BLaER1 (cell line): Measurements from ENCODE around the gene TMEM184A.
A peak's percentile ranks its signal among the peaks of the same experiment; 100 is the strongest.

ENCODE experiments used
- H3K27ac ChIP-seq: shearing (Covaris generic); formaldehyde crosslinking; 2 replicates; pipeline ENCODE4 v1.8.1; 2022
- H3K27me3 ChIP-seq: shearing (Covaris generic); formaldehyde crosslinking; 2 replicates; pipeline ENCODE4 v1.8.1; 2022
- H3K36me3 ChIP-seq: shearing (Covaris generic); formaldehyde crosslinking; 2 replicates; pipeline ENCODE4 v1.8.1; 2022
- H3K4me1 ChIP-seq: shearing (Covaris generic); formaldehyde crosslinking; 2 replicates; pipeline ENCODE4 v1.8.1; 2022
- H3K4me2 ChIP-seq: shearing (Covaris generic); formaldehyde crosslinking; 2 replicates; pipeline ENCODE4 v1.8.1; 2022
- H3K4me3 ChIP-seq: shearing (Covaris generic); formaldehyde crosslinking; 2 replicates; pipeline ENCODE4 v1.8.1; 2022
- H3K9ac ChIP-seq: shearing (Covaris generic); formaldehyde crosslinking; 2 replicates; pipeline ENCODE4 v1.8.1; 2022
- H3K9me3 ChIP-seq: shearing (Covaris generic); formaldehyde crosslinking; 2 replicates; pipeline ENCODE4 v1.8.1; 2022
- H4K20me1 ChIP-seq: shearing (Covaris generic); formaldehyde crosslinking; 2 replicates; pipeline ENCODE4 v1.8.1; 2022
- Cebpa-rat ChIP-seq: shearing (Covaris generic); IDR thresholded peaks from 2 replicates; pipeline ENCODE4 v1.8.1; 2022

TMEM184A gene

GRCh38 chr7:1535701-1536454 is 20.1 kb downstream of the TMEM184A start:
- Histone ChIP-seq H3K4me2 (peak overlapping the region; percentile 28; the same call in 1 of the 2 replicates), H3K4me1 (peaks cover 88% of the 10 kb centered on the region), H3K9ac (no peak overlapping the region), H4K20me1 (peaks cover 97% of the 10 kb centered on the region), H3K9me3 (no peaks in the 10 kb centered on the region), H3K27me3 (no peaks in the 10 kb centered on the region), H3K36me3 (peaks cover 68% of the 10 kb centered on the region), H3K27ac (no peak overlapping the region), H3K4me3 (no peak overlapping the region)
- no peak for TF ChIP-seq Cebpa-rat

- Histone ChIP-seq H3K27me3 (no peaks in the 10 kb centered on the region), H3K36me3 (peaks cover 61% of the 10 kb centered on the region), H3K4me3 (no peak overlapping the region), H3K4me2 (peak overlapping the region; percentile 97; the same call in 1 of the 2 replicates), H3K9ac (no peak overlapping the region), H3K4me1 (peaks cover 84% of the 10 kb centered on the region), H3K27ac (peak overlapping the region; percentile 44; the same call in 1 of the 2 replicates), H4K20me1 (peaks cover 90% of the 10 kb centered on the region), H3K9me3 (no peaks in the 10 kb centered on the region)
- TF ChIP-seq Cebpa-rat, result no peak
Measured at GRCh38 chr7:1535100-1535458, 20.9 kb downstream of the TMEM184A start.

DNA sequence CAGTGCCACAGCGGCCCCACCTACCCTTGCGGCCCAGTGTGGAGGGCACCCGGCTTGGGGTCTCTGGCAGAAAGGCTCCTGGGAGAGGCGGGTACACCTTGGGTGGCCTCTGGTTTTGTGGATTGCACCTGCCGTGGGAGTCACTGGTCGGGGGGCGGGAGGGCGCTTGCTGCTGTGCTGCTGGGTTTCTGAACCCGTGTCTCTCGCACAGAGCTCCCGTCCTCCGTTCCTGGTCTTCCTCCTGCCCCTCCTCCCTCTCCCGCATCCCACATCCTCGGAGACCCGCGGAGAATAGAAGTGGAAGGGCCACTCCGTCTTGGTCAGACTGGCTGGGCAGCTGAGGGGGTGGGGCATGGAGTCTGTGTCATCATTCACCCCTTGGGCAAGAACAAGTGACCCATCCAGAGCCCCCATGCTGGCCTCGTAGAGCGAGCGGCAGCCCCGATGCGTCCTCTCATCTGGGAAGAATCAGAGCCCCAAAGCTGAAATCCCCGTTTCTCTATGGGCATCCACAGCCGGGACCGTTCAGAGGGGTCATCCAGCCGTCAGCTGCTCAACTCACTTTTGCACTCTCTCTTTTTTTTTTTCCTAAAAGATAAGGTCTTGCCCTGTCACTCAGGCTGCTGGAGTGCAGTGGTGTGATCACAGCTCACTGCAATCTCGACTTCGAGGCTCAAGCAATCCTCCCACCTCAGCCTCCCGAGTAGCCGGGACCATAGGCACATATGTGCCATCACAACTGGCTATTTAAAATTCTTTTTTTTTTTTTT is 21.5 kb downstream of the TMEM184A start:
- H3K36me3 ChIP-seq, result peaks cover 55% of the 10 kb centered on the region
- no peak overlapping the region for H3K4me3 ChIP-seq
- peak overlapping the region; percentile 91; the same call in 1 of the 2 replicates for H3K9ac ChIP-seq
- no peaks in the 10 kb centered on the region for H3K27me3 ChIP-seq
- peaks cover 84% of the 10 kb centered on the region for H3K4me1 ChIP-seq
- peak overlapping the region; percentile 44; the same call in 1 of the 2 replicates for H3K27ac ChIP-seq
- H4K20me1 ChIP-seq, result peaks cover 84% of the 10 kb centered on the region
- TF ChIP-seq Cebpa-rat, result no peak
- H3K4me2 ChIP-seq, result peak overlapping the region; percentile 97
- no peaks in the 10 kb centered on the region for H3K9me3 ChIP-seq

DNA sequence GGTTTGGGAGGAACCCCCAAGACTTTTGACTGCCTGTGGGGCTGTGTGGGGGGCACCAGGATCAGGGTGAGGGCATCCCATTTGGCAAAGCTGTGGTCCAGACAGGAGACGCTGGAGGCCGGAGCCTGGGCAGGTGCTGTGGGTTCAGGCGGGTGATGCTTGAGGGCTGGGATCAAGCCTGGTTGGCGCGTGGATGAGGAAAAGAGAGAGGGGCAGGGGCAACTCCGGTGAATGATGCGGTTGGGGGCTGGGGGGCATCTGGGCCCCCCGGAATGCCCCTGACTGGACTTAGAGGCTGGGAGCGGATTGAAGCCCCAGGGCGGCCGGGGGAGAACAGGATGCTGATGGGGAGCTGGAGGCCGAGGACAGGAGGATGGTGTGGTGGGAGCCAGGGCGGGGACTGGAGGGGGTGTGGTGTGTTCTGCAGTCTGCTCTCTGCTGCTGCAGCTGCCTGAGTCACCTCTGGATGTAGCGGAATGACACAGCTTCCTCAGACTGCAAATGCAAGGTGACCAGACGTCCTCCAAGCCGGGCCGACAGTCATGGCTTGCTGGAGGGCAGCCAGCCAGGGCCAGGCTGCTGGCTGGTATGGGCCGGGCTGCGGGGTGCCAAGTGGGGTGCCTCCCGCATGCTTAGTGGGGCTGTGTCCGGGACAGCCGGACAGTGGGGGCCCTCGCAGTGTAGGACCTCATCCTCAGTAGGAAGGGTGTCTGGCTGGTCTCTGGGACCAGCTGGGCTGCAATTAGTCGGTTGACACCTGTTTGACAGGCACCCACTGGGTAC is 22.3 kb downstream of the TMEM184A start:
- H3K4me2 ChIP-seq, result peak overlapping the region; percentile 97
- H3K4me3 ChIP-seq, result peak overlapping the region; percentile 94

GRCh38 chr7:1533255-1533546 is 22.8 kb downstream of the TMEM184A start:
- Histone ChIP-seq H3K4me2 (peak overlapping the region; percentile 97), H3K4me3 (peak overlapping the region; percentile 94), H3K36me3 (peaks cover 44% of the 10 kb centered on the region), H3K9me3 (no peaks in the 10 kb centered on the region), H3K27me3 (no peaks in the 10 kb centered on the region), H3K4me1 (peaks cover 84% of the 10 kb centered on the region), H3K27ac (peak overlapping the region; percentile 92), H4K20me1 (peaks cover 71% of the 10 kb centered on the region), H3K9ac (peak overlapping the region; percentile 91)
- TF ChIP-seq Cebpa-rat, result no peak

More for the DNA sequence above, 22.3 kb downstream of the TMEM184A start:
- peaks cover 76% of the 10 kb centered on the region for H4K20me1 ChIP-seq
- no peak for TF ChIP-seq Cebpa-rat
- no peaks in the 10 kb centered on the region for H3K9me3 ChIP-seq
- peaks cover 84% of the 10 kb centered on the region for H3K4me1 ChIP-seq
- no peaks in the 10 kb centered on the region for H3K27me3 ChIP-seq
- peak overlapping the region; percentile 91 for H3K9ac ChIP-seq
- peaks cover 47% of the 10 kb centered on the region for H3K36me3 ChIP-seq
- peak overlapping the region; percentile 92 for H3K27ac ChIP-seq

DNA sequence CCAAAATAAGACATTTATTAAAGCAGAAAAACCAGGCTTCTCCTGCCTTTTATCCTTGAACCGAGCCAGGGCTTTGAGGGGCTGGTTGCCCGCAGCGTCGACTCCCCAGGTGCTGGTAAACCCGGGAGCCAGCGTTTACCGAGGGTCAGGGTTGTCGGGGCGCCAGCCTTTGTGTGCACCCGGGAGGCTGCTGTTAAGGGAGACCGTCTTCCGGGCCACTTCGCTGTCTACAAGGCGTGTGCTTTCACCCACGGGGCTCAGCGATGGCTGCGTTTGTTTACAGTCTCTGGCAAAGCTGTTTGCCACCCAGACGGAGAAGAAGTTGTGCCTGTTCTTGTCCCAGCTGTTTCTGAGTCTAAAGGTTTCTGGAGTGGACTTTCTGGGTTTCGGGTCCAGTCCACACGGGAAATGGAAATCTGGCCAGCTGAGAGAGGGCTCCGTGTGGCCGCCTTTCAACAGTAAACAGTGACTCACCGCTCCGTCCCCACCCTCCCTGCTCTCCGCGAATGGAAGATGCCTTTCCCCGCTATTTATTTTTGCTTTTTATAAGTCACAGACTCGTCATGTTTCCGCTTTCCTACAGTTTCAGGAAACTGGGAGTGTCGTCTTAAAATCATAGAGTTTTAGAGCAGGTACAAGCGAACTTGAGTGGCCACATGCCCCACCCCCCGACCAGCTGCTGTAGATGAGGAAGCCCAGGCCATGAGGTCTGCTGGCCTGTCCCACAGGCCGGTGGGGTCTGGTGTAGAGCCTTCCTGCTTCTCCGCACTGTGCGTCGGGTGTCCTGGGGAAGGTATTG is 23.4 kb downstream of the TMEM184A start:
- Histone ChIP-seq H3K4me2 (peak overlapping the region; percentile 97), H3K4me3 (peak overlapping the region; percentile 94), H3K27me3 (no peaks in the 10 kb centered on the region), H3K4me1 (peaks cover 82% of the 10 kb centered on the region), H4K20me1 (peaks cover 66% of the 10 kb centered on the region), H3K36me3 (peaks cover 40% of the 10 kb centered on the region), H3K27ac (peak overlapping the region; percentile 92), H3K9ac (peak overlapping the region; percentile 91), H3K9me3 (no peaks in the 10 kb centered on the region)
- no peak for TF ChIP-seq Cebpa-rat

DNA sequence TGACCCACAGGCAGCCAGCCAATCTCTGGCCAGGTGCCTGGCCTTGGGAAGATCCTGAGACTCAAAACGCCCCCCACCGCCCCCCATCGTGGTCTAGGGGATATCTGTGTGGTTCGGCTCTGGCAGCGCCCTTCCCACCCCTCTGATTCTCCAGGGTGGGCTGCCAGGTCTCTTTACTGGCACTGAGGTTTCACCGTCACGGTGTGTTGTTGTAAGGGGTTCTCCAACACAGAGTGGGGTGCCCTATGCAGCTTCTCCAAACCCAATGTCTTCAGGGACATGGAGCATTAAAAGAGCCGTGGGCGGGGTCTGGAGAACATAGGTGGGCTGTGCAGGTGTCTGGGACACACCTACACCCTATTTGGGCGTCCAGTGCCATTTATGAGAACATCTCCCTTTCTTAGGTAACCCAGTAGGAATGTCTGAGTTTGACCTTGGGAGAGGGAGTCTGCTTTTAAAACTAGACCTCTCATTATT is 24.0 kb downstream of the TMEM184A start:
- no peaks in the 10 kb centered on the region for H3K9me3 ChIP-seq
- H3K27ac ChIP-seq, result peak overlapping the region; percentile 92
- H3K4me1 ChIP-seq, result peaks cover 82% of the 10 kb centered on the region
- H3K27me3 ChIP-seq, result no peaks in the 10 kb centered on the region
- H3K36me3 ChIP-seq, result peaks cover 34% of the 10 kb centered on the region
- no peak for TF ChIP-seq Cebpa-rat
- H3K9ac ChIP-seq, result peak overlapping the region; percentile 91
- H3K4me2 ChIP-seq, result peak overlapping the region; percentile 97
- peaks cover 59% of the 10 kb centered on the region for H4K20me1 ChIP-seq
- peak overlapping the region; percentile 94 for H3K4me3 ChIP-seq

- peaks cover 82% of the 10 kb centered on the region for H3K4me1 ChIP-seq
- peak overlapping the region; percentile 97 for H3K4me2 ChIP-seq
- peaks cover 53% of the 10 kb centered on the region for H4K20me1 ChIP-seq
- H3K27me3 ChIP-seq, result no peaks in the 10 kb centered on the region
- H3K27ac ChIP-seq, result peak overlapping the region; percentile 92
- H3K36me3 ChIP-seq, result peaks cover 28% of the 10 kb centered on the region
- H3K9me3 ChIP-seq, result no peaks in the 10 kb centered on the region
- H3K9ac ChIP-seq, result peak overlapping the region; percentile 91
- H3K4me3 ChIP-seq, result peak overlapping the region; percentile 94
- no peak for TF ChIP-seq Cebpa-rat
Measured at GRCh38 chr7:1531263-1531978, 24.6 kb downstream of the TMEM184A start.
